ENCODE results near the gene CCT6B.

The CCT6B gene

DNA sequence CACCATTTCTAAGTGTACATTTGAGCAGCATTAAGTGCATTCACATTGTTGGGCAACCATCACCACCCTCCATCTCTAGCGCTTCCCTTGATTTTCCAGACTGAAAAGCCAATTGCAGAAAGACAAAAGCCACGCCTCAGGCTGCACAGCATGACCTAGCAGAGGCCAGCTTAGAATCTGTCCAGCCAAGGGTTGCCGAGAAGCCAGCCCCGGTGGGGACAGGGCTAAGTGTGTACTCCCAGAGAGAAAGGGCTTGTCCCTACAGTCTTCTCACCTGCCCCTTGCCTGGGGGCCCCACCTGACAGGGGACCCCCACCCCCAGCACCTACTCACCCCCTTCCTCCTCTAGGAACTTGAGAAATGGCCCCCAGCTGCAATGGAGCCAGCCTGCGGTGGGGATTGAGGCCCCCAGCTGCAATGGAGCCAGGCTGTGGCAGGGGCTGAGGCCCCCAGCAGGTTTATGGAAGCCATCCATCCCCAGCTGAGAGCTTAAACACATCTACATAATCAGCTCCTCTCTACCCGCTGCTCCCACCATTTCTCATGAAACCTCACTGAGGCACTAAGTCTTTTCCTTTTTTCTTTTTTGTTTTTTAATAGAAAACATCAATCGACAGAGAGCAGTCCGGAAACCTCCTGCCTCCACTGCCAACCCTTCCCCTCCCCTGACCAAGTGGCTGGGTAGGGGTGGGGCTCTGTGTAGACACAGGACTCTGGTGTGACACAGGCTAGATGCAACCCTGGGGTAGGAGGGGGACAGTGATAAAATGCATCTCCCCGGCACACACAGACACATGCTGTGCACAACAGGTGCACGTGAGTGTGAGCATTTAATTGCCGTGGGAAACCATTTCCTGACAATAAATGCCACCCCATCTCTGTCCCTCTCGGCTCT lies 77.9 kb downstream of the CCT6B start:
- no peak for DNase-seq

GRCh38 chr17:34879146-34879545 lies 82.1 kb downstream of the CCT6B start:
- no peak for DNase-seq

Data from activated naive CD4-positive, alpha-beta T cell treated with Interleukin-2 at 50 U/mL for 16 hours (primary cell).